Peyer's patch (tissue), 4 donors: Measurements from ENCODE around the gene PTPRC.
"Not testable (repeated sequence)": the region's sequence is repeated elsewhere in the genome, so short reads cannot be mapped to it uniquely, and the experiment has no call there.

Source experiments
- POLR2A ChIP-seq, 2 donors: fragments of 450-650 bp; IDR thresholded peaks; one replicate each; pipeline ENCODE4 v1.5.1; 2017; ENCODE audit warnings: antibody characterized with exemption in 2 of 2, mild to moderate bottlenecking in 2 of 2, moderate library complexity in 2 of 2
- TF ChIP-seq, protein P1 (sequence below), 6 experiments: fragments of 450-650 bp in 4 of 6; fragments of 200-600 bp in 2 of 6; sonication (generic) in 1 of 6; IDR thresholded peaks; one replicate each; pipeline ENCODE4 v1.5.1; 2017 to 2019; ENCODE audit warnings: antibody characterized with exemption in 6 of 6, mild to moderate bottlenecking in 3 of 6, moderate library complexity in 1 of 6

DNA sequence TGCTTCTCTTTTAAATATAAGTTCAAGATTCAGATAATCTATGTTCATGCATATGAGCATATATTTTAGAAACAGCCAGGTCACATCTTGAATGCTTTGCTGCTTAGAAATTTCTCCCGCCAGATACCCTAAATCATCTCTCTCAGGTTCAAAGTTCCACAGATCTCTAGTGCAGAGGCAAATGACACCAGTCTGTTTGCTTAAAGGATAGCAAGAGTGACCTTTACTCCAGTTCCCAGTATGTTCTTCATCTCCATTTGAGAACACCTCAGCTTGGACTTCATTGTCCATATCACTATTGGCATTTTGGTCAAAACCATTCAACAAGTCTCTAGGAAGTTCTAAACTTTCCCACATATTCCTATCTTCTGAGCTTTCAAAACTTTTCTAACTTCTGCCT is 37.5 kb upstream of the PTPRC start:
- TF ChIP-seq, protein P1, sequence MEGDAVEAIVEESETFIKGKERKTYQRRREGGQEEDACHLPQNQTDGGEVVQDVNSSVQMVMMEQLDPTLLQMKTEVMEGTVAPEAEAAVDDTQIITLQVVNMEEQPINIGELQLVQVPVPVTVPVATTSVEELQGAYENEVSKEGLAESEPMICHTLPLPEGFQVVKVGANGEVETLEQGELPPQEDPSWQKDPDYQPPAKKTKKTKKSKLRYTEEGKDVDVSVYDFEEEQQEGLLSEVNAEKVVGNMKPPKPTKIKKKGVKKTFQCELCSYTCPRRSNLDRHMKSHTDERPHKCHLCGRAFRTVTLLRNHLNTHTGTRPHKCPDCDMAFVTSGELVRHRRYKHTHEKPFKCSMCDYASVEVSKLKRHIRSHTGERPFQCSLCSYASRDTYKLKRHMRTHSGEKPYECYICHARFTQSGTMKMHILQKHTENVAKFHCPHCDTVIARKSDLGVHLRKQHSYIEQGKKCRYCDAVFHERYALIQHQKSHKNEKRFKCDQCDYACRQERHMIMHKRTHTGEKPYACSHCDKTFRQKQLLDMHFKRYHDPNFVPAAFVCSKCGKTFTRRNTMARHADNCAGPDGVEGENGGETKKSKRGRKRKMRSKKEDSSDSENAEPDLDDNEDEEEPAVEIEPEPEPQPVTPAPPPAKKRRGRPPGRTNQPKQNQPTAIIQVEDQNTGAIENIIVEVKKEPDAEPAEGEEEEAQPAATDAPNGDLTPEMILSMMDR (IDR thresholded peaks at IDR 0.05), result not testable (repeated sequence)
- TF ChIP-seq POLR2A (IDR thresholded peaks at IDR 0.05), result not testable (repeated sequence)
